WTC11 (cell line): Measurements from ENCODE around the gene EDA. TPM values are rescaled to one million over a fixed set of nuclear protein-coding genes. Genes with fewer than 3 reads are reported as not detected.

Experiments used
- ATAC-seq: fragments of 200-7000 bp; cut with Tn5 transposase; 2 replicates; pipeline ENCODE4 v1.10.0; 2021; ENCODE audit warnings: mild to moderate bottlenecking, moderate library complexity
- CTCF ChIA-PET: fragments of 300-600 bp; sonication (Branson Sonifier 250); formaldehyde crosslinking; loops from one replicate; lab custom pipeline; 2021; ENCODE audit warnings: antibody characterized with exemption; lab: Charles Lee
- POLR2A ChIA-PET: fragments of 350-600 bp; sonication (Branson Sonifier 250); formaldehyde crosslinking; loops from one replicate; lab custom pipeline; 2021; ENCODE audit warnings: antibody characterized with exemption; lab: Charles Lee
- DNase-seq: peaks from one replicate; pipeline ENCODE4 v3.0.0; 2021; ENCODE audit warnings: low spot score
- H3K27ac Mint-ChIP-seq: 2 replicates; pipeline ENCODE4 v1.8.0; 2021; ENCODE audit warnings: mixed read lengths
- H3K27me3 Mint-ChIP-seq: 2 replicates; pipeline ENCODE4 v1.8.0; 2021; ENCODE audit warnings: low read depth, mild to moderate bottlenecking, moderate library complexity, mixed read lengths
- H3K36me3 Mint-ChIP-seq: 2 replicates; pipeline ENCODE4 v1.8.0; 2021; ENCODE audit warnings: mixed read lengths
- H3K4me1 Mint-ChIP-seq: 2 replicates; pipeline ENCODE4 v1.8.0; 2022; ENCODE audit warnings: mixed read lengths
- H3K4me3 Mint-ChIP-seq: 2 replicates; pipeline ENCODE4 v1.8.0; 2021; ENCODE audit warnings: mild to moderate bottlenecking, moderate library complexity, mixed read lengths
- H3K9me3 Mint-ChIP-seq: 2 replicates; pipeline ENCODE4 v1.8.0; 2021; ENCODE audit warnings: mixed read lengths
- ATF3 ChIP-seq: sonication (generic); formaldehyde crosslinking; conservative IDR thresholded peaks from 2 replicates; pipeline ENCODE4 v1.8.1; 2022; ENCODE audit warnings: mild to moderate bottlenecking, missing genetic modification reagents
- CBFB ChIP-seq: sonication (generic); formaldehyde crosslinking; IDR thresholded peaks from 2 replicates; pipeline ENCODE4 v1.8.1; 2022; ENCODE audit warnings: mild to moderate bottlenecking, low read depth, missing genetic modification reagents
- ESRRA ChIP-seq: sonication (generic); formaldehyde crosslinking; IDR thresholded peaks from 2 replicates; pipeline ENCODE4 v1.8.1; 2022; ENCODE audit warnings: mild to moderate bottlenecking, missing genetic modification reagents, borderline replicate concordance
- GABPB1 ChIP-seq: sonication (generic); formaldehyde crosslinking; IDR thresholded peaks from 2 replicates; pipeline ENCODE4 v1.8.1; 2023; ENCODE audit warnings: mild to moderate bottlenecking, missing genetic modification reagents
- JAZF1 ChIP-seq: fragments of 250-450 bp; sonication (Bioruptor Pico); IDR thresholded peaks from 2 replicates; pipeline ENCODE4 v1.9.0; 2021; ENCODE audit warnings: moderate library complexity, mild to moderate bottlenecking, inconsistent platforms
- JUN ChIP-seq: sonication (generic); formaldehyde crosslinking; IDR thresholded peaks from 2 replicates; pipeline ENCODE4 v1.8.0; 2023; ENCODE audit warnings: mild to moderate bottlenecking, missing genetic modification reagents
- MYBL2 ChIP-seq: sonication (generic); formaldehyde crosslinking; IDR thresholded peaks from 2 replicates; pipeline ENCODE4 v1.8.1; 2023; ENCODE audit warnings: mild to moderate bottlenecking, moderate library complexity, missing genetic modification reagents
- NFYB ChIP-seq: sonication (generic); formaldehyde crosslinking; conservative IDR thresholded peaks from 2 replicates; pipeline ENCODE4 v1.8.0; 2022; ENCODE audit warnings: low read depth, missing genetic modification reagents
- NR2C2 ChIP-seq: sonication (generic); formaldehyde crosslinking; IDR thresholded peaks from 2 replicates; pipeline ENCODE4 v1.8.0; 2022; ENCODE audit warnings: mild to moderate bottlenecking, missing genetic modification reagents
- NR3C1 ChIP-seq: sonication (generic); formaldehyde crosslinking; conservative IDR thresholded peaks from 2 replicates; pipeline ENCODE4 v1.8.1; 2023; ENCODE audit warnings: low read depth, mild to moderate bottlenecking, missing genetic modification reagents
- OVOL2 ChIP-seq: fragments of 250-450 bp; sonication (Bioruptor Pico); IDR thresholded peaks from 2 replicates; pipeline ENCODE4 v1.9.0; 2021; ENCODE audit warnings: mild to moderate bottlenecking, borderline replicate concordance
- RORB ChIP-seq: fragments of 250-450 bp; sonication (Bioruptor Pico); IDR thresholded peaks from 2 replicates; pipeline ENCODE4 v1.9.0; 2021; ENCODE audit warnings: mild to moderate bottlenecking
- SOX15 ChIP-seq: fragments of 250-450 bp; sonication (Bioruptor Pico); IDR thresholded peaks from 2 replicates; pipeline ENCODE4 v1.9.0; 2021; ENCODE audit warnings: mild to moderate bottlenecking
- TCF7 ChIP-seq: sonication (generic); formaldehyde crosslinking; IDR thresholded peaks from 2 replicates; pipeline ENCODE4 v1.8.0; 2022; ENCODE audit warnings: mild to moderate bottlenecking, low read depth, missing genetic modification reagents, moderate library complexity
- TP53 ChIP-seq: sonication (generic); formaldehyde crosslinking; IDR thresholded peaks from 2 replicates; pipeline ENCODE4 v1.8.1; 2023; ENCODE audit warnings: mild to moderate bottlenecking, missing genetic modification reagents
- ZNF219 ChIP-seq: sonication (generic); formaldehyde crosslinking; IDR thresholded peaks from 2 replicates; pipeline ENCODE4 v1.8.0; 2023; ENCODE audit warnings: missing genetic modification reagents, mild to moderate bottlenecking, borderline replicate concordance
- ZNF232 ChIP-seq: sonication (generic); formaldehyde crosslinking; IDR thresholded peaks from 2 replicates; pipeline ENCODE4 v1.8.0; 2022; ENCODE audit warnings: mild to moderate bottlenecking, missing genetic modification reagents
- ZNF281 ChIP-seq: sonication (generic); formaldehyde crosslinking; IDR thresholded peaks from 2 replicates; pipeline ENCODE4 v1.8.0; 2023; ENCODE audit warnings: mild to moderate bottlenecking, missing genetic modification reagents
- ZNF317 ChIP-seq: sonication (generic); formaldehyde crosslinking; IDR thresholded peaks from 2 replicates; pipeline ENCODE4 v1.8.1; 2023; ENCODE audit warnings: low read depth, mild to moderate bottlenecking, moderate library complexity, missing genetic modification reagents, borderline replicate concordance
- ZNF396 ChIP-seq: fragments of 250-450 bp; sonication (Bioruptor Pico); IDR thresholded peaks from 2 replicates; pipeline ENCODE4 v1.8.0; 2021; ENCODE audit warnings: mild to moderate bottlenecking, moderate library complexity, borderline replicate concordance
- ZNF423 ChIP-seq: fragments of 250-450 bp; sonication (Bioruptor Pico); IDR thresholded peaks from 2 replicates; pipeline ENCODE4 v2.1.2; 2022; ENCODE audit warnings: mild to moderate bottlenecking, moderate library complexity
- ZNF512 ChIP-seq: sonication (generic); formaldehyde crosslinking; IDR thresholded peaks from 2 replicates; pipeline ENCODE4 v1.8.1; 2022; ENCODE audit warnings: missing genetic modification reagents, borderline replicate concordance
- total RNA-seq: library from RNA; stranded (reverse); gene quantifications from 3 replicates; pipeline ENCODE4 v1.2.3, GENCODE V29; 2021
- TF ChIP-seq, protein P1 (sequence below): sonication (generic); formaldehyde crosslinking; IDR thresholded peaks from 2 replicates; pipeline ENCODE4 v1.8.1; 2022; ENCODE audit warnings: low read depth, mild to moderate bottlenecking, moderate library complexity, missing genetic modification reagents, borderline replicate concordance
- TF ChIP-seq, protein P2 (sequence below): sonication (generic); formaldehyde crosslinking; conservative IDR thresholded peaks from 2 replicates; pipeline ENCODE4 v1.8.1; 2023; ENCODE audit warnings: mild to moderate bottlenecking, low read depth, missing genetic modification reagents, moderate library complexity

The EDA gene
- total RNA-seq, 1 experiment from 2014 or later = 15.1 TPM

DNA sequence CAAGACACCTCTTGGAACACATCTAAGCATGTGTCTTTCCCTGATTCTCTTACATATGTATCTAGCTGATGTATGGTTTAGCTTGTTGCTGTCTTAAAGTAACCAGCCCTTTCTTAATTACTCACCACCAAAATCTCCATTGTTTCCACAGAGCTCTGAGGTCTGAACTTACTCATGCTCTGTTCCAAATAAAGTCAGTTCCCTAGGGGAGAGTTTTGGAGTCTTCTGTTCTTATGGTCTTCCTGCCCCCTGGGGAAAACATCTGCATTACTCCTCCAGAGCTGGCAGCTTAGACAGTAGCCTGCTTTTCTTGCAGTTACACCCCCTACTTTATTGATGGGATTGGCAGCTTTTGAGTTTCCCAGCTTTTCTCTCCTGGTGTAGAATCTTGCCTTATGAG is 125.8 kb downstream of the EDA start:
- DNase-seq (no peak), ATAC-seq (no peak)
- POLR2A ChIA-PET = no interaction called here
- peaks cover 15% of the 10 kb centered on the region for H3K9me3 Mint-ChIP-seq
- TF ChIP-seq NFYB (CRISPR knock-in tag) (no peak), TP53 (CRISPR knock-in tag) (no peak), RORB (CRISPR knock-in tag) (no peak), ZNF281 (CRISPR knock-in tag) (no peak), JUN (CRISPR knock-in tag) (no peak), ATF3 (CRISPR knock-in tag) (no peak), NR3C1 (CRISPR knock-in tag) (no peak), ESRRA (CRISPR knock-in tag) (no peak), ZNF317 (CRISPR knock-in tag) (no peak), ZNF219 (CRISPR knock-in tag) (no peak), ZNF396 (CRISPR knock-in tag) (no peak), OVOL2 (no peak), CBFB (no peak)
- TF ChIP-seq, protein P1, sequence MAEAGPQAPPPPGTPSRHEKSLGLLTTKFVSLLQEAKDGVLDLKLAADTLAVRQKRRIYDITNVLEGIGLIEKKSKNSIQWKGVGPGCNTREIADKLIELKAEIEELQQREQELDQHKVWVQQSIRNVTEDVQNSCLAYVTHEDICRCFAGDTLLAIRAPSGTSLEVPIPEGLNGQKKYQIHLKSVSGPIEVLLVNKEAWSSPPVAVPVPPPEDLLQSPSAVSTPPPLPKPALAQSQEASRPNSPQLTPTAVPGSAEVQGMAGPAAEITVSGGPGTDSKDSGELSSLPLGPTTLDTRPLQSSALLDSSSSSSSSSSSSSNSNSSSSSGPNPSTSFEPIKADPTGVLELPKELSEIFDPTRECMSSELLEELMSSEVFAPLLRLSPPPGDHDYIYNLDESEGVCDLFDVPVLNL (CRISPR knock-in tag) = no peak
- TF ChIP-seq, all 79 proteins: peak for 0
- no peak overlapping the region for H3K27ac Mint-ChIP-seq
- H3K36me3 Mint-ChIP-seq = peaks cover 14% of the 10 kb centered on the region
- no peak overlapping the region for H3K4me3 Mint-ChIP-seq
- CTCF ChIA-PET = no interaction called here
- no peaks in the 10 kb centered on the region for H3K27me3 Mint-ChIP-seq
- peaks cover 9% of the 10 kb centered on the region for H3K4me1 Mint-ChIP-seq

GRCh38 chrX:69746051-69746450 is 130.1 kb downstream of the EDA start:
- peaks cover 9% of the 10 kb centered on the region for H3K4me1 Mint-ChIP-seq
- no peak for TF ChIP-seq ZNF512 (CRISPR knock-in tag)
- TF ChIP-seq ATF3 (CRISPR knock-in tag) = no peak
- no peak for TF ChIP-seq ZNF232 (CRISPR knock-in tag)
- TF ChIP-seq SOX15 (CRISPR knock-in tag) = no peak
- no peak for TF ChIP-seq GABPB1 (CRISPR knock-in tag)
- no peak for TF ChIP-seq TCF7 (CRISPR knock-in tag)
- TF ChIP-seq JAZF1 (CRISPR knock-in tag) = no peak
- TF ChIP-seq NR2C2 = no peak
- TF ChIP-seq, protein P2, sequence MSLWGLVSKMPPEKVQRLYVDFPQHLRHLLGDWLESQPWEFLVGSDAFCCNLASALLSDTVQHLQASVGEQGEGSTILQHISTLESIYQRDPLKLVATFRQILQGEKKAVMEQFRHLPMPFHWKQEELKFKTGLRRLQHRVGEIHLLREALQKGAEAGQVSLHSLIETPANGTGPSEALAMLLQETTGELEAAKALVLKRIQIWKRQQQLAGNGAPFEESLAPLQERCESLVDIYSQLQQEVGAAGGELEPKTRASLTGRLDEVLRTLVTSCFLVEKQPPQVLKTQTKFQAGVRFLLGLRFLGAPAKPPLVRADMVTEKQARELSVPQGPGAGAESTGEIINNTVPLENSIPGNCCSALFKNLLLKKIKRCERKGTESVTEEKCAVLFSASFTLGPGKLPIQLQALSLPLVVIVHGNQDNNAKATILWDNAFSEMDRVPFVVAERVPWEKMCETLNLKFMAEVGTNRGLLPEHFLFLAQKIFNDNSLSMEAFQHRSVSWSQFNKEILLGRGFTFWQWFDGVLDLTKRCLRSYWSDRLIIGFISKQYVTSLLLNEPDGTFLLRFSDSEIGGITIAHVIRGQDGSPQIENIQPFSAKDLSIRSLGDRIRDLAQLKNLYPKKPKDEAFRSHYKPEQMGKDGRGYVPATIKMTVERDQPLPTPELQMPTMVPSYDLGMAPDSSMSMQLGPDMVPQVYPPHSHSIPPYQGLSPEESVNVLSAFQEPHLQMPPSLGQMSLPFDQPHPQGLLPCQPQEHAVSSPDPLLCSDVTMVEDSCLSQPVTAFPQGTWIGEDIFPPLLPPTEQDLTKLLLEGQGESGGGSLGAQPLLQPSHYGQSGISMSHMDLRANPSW = no peak
- no peak for TF ChIP-seq ZNF423
- no peak for TF ChIP-seq MYBL2
- no peak for TF ChIP-seq TP53 (CRISPR knock-in tag)

More at GRCh38 chrX:69746051-69746450, 130.1 kb downstream of the EDA start:
- ATAC-seq (no peak), DNase-seq (no peak)
- H3K4me3 Mint-ChIP-seq = no peak overlapping the region
- ChIA-PET CTCF (no interaction called here), POLR2A (interaction anchor here (0.6 kb wide), 1 partner anchor 14 kb away, joined by 5 read pairs; no protein-coding TSS in a partner anchor)
- H3K9me3 Mint-ChIP-seq = peaks cover 8% of the 10 kb centered on the region
- peaks cover 13% of the 10 kb centered on the region for H3K36me3 Mint-ChIP-seq
- no peak overlapping the region for H3K27ac Mint-ChIP-seq
- H3K27me3 Mint-ChIP-seq = no peaks in the 10 kb centered on the region
